Endothelial cell of umbilical vein (primary cell): ENCODE measurements around the gene ZNF385D. TPM values are rescaled to one million over a fixed set of nuclear protein-coding genes. Genes with fewer than 3 reads are reported as not detected.

Experiments
- BruUV-seq: library from RNA; stranded (reverse); fragments of 400-500 nt; replicated peaks from 2 replicates; lab custom pipeline; 2021; lab: Mats Ljungman, UMichigan
- CTCF ChIA-PET: fragments of 300-600, 350-600 bp; sonication (Branson Sonifier 250); formaldehyde crosslinking; loops from one replicate; lab custom pipeline; 2021; ENCODE audit warnings: antibody characterized with exemption, inconsistent platforms; lab: Charles Lee
- POLR2A ChIA-PET: fragments of 300-600, 350-600 bp; sonication (Branson Sonifier 250); formaldehyde crosslinking; loops from one replicate; lab custom pipeline; 2021; ENCODE audit warnings: antibody characterized with exemption, inconsistent platforms; lab: Charles Lee
- DNase-seq: peaks from one replicate; pipeline ENCODE4 v3.0.0-alpha.2; 2011; ENCODE audit warnings: low read depth, low spot score
- FAIRE-seq: peaks from 2 replicates; lab custom pipeline; 2011; peaks lifted over from hg19 to GRCh38; lab: Jason Lieb, UNC
- H2AFZ ChIP-seq: 2 replicates; pipeline ENCODE4 v1.6.0; 2012; ENCODE audit warnings: low read depth, low read length, control low read depth, inconsistent platforms
- H3K27ac ChIP-seq: 2 replicates; pipeline ENCODE4 v1.5.1; 2011; ENCODE audit warnings: low read depth, mild to moderate bottlenecking, control low read depth, low read length, moderate library complexity; ENCODE audit not compliant: insufficient read depth
- H3K27me3 ChIP-seq, 2 experiments: 2 replicates each; pipeline versions ENCODE4 v1.6.0 to v1.6.1; 2011; ENCODE audit warnings: low read length in 2 of 2, mixed read lengths in 1 of 2; ENCODE audit not compliant: control insufficient read depth in 2 of 2, insufficient read depth in 2 of 2
- H3K36me3 ChIP-seq, 2 experiments: 2 replicates in 1 of 2; 3 replicates in 1 of 2; pipeline ENCODE4 v1.5.1; 2011; ENCODE audit warnings: low read length in 2 of 2, mild to moderate bottlenecking in 1 of 2, moderate library complexity in 1 of 2; ENCODE audit not compliant: control insufficient read depth in 2 of 2, insufficient read depth in 2 of 2; ENCODE audit errors: extremely low read depth in 1 of 2
- H3K4me1 ChIP-seq: 3 replicates; pipeline ENCODE4 v1.5.1; 2011; ENCODE audit warnings: mild to moderate bottlenecking, low read length; ENCODE audit not compliant: control insufficient read depth, insufficient read depth; ENCODE audit errors: extremely low read depth
- H3K4me2 ChIP-seq: 2 replicates; pipeline ENCODE4 v1.6.1; 2011; ENCODE audit warnings: low read length, control low read depth, mixed read lengths; ENCODE audit not compliant: insufficient read depth
- H3K4me3 ChIP-seq, 3 experiments: fragments of 200-600 bp in 1 of 3; sonication (generic), shearing (Covaris generic) in 1 of 3; replicated peaks in 1 of 3; 2 replicates each; pipeline ENCODE4 v1.5.1; 2011 to 2016; ENCODE audit warnings: control low read depth in 3 of 3, low read length in 3 of 3, mild to moderate bottlenecking in 2 of 3, inconsistent platforms in 1 of 3, low read depth in 1 of 3, moderate library complexity in 1 of 3; ENCODE audit not compliant: insufficient read depth in 1 of 3
- H3K79me2 ChIP-seq: 2 replicates; pipeline ENCODE4 v1.6.0; 2012; ENCODE audit warnings: low read length, inconsistent platforms; ENCODE audit not compliant: control insufficient read depth, insufficient read depth
- H3K9ac ChIP-seq: replicated peaks from 2 replicates; pipeline ENCODE3; 2011; ENCODE audit warnings: low read length, control low read depth; ENCODE audit not compliant: insufficient read depth; ENCODE audit errors: extremely low read depth
- H3K9me1 ChIP-seq: replicated peaks from 3 replicates; pipeline ENCODE4 v1.6.0; 2011; ENCODE audit warnings: mild to moderate bottlenecking, low read length; ENCODE audit not compliant: control insufficient read depth, insufficient read depth; ENCODE audit errors: extremely low read depth
- H3K9me3 ChIP-seq: replicated peaks from 2 replicates; pipeline ENCODE4 v1.5.1; 2012; ENCODE audit warnings: low read length, inconsistent platforms; ENCODE audit not compliant: control insufficient read depth, insufficient read depth
- H4K20me1 ChIP-seq: replicated peaks from 2 replicates; pipeline ENCODE3; 2011; ENCODE audit warnings: mild to moderate bottlenecking, low read length; ENCODE audit not compliant: control insufficient read depth, insufficient read depth; ENCODE audit errors: extremely low read depth
- CTCF ChIP-seq, 2 donors: IDR thresholded peaks; 1 replicate in 1 of 2; 2 replicates in 1 of 2; pipeline ENCODE4 v1.5.1; 2011; ENCODE audit warnings: low read length in 2 of 2, mild to moderate bottlenecking in 2 of 2, moderate library complexity in 2 of 2, control low read depth in 1 of 2, inconsistent platforms in 1 of 2, low read depth in 1 of 2; ENCODE audit not compliant: insufficient read depth in 1 of 2; ENCODE audit errors: extremely low read depth in 1 of 2
- EZH2 ChIP-seq: IDR thresholded peaks from 2 replicates; pipeline ENCODE4 v1.6.1; 2012; ENCODE audit warnings: borderline replicate concordance, low read depth, mild to moderate bottlenecking, moderate library complexity, low read length, inconsistent platforms; ENCODE audit not compliant: severe bottlenecking
- GATA2 ChIP-seq: IDR thresholded peaks from 2 replicates; pipeline ENCODE4 v1.7.0; 2011; ENCODE audit warnings: low read depth, mild to moderate bottlenecking, moderate library complexity, mixed read lengths, low read length; ENCODE audit not compliant: insufficient read length, insufficient read depth
- MAX ChIP-seq: IDR thresholded peaks from 2 replicates; pipeline ENCODE4 v1.6.1; 2011; ENCODE audit not compliant: insufficient read depth, insufficient read length
- dilution Hi-C: fragments of 300-500 bp; cut with MboI; formaldehyde crosslinking; loops from one replicate; pipeline ENCODE4 v1.15.0; 2019; ENCODE audit warnings: low sequenced_read_pairs; ENCODE audit not compliant: extremely low pct_ligation_motif_present
- intact Hi-C: fragments of 100-400 bp; cut with micrococcal nuclease; formaldehyde crosslinking; loops from one replicate; pipeline ENCODE4 v1.10.0; 2022
- polyA plus RNA-seq, 4 experiments: library from polyadenylated mRNA; depleted of rRNA in 3 of 4; stranded (reverse) in 3 of 4; unstranded in 1 of 4; fragments of >200 nt; gene quantifications; 2 replicates each; pipeline versions ENCODE4 v1.2.1 to v1.2.3, GENCODE V29; 2011 to 2012; ENCODE audit warnings: missing spikeins in 1 of 4
- total RNA-seq: library from RNA; stranded (reverse); gene quantifications from 2 replicates; pipeline ENCODE4 v1.2.3, GENCODE V29; 2021

ZNF385D gene
- total and polyA plus RNA-seq, 2 donors (not counting 3 experiments of a cell fraction or from before 2014, with no cell fraction given), result not detected

GRCh38 chr3:21543380-21544075, 207.5 kb downstream of the ZNF385D start:
- BruUV-seq, result no TSS peak
- H3K4me2 ChIP-seq, result no peak overlapping the region
- CTCF ChIA-PET, result no interaction called here
- no peaks in the 10 kb centered on the region for H3K36me3 ChIP-seq
- H3K9ac ChIP-seq, result no peak overlapping the region
- H3K4me1 ChIP-seq, result no peaks in the 10 kb centered on the region
- H3K9me3 ChIP-seq, result no peaks in the 10 kb centered on the region
- H3K4me3 ChIP-seq, result no peak overlapping the region
- no peak overlapping the region for H2AFZ ChIP-seq
- no peaks in the 10 kb centered on the region for H3K27me3 ChIP-seq
- FAIRE-seq, result no peak
- TF ChIP-seq MAX, result no peak
- TF ChIP-seq EZH2, result no peak
- no peak for TF ChIP-seq CTCF (IDR thresholded peaks at IDR 0.05; ENCODE audit: extremely low read depth in 1 of 2, insufficient read depth in 1 of 2, low read depth in 1 of 2, low read length in 2 of 2)
- no peak for TF ChIP-seq GATA2
- POLR2A ChIA-PET, result no interaction called here
- H3K9me1 ChIP-seq, result no peaks in the 10 kb centered on the region
- H3K27ac ChIP-seq, result no peak overlapping the region
- intact Hi-C loops, result no loop called here
- H4K20me1 ChIP-seq, result no peaks in the 10 kb centered on the region
- H3K79me2 ChIP-seq, result no peaks in the 10 kb centered on the region
- no peak for DNase-seq
- dilution Hi-C loops, result no loop called here
